ENCODE results near the gene CBX4. TPM values are rescaled to one million over a fixed set of nuclear protein-coding genes. Genes with fewer than 3 reads are reported as not detected.

CBX4 gene
- total RNA-seq, 1 donor from 2014 or later = 6.8 TPM

DNA sequence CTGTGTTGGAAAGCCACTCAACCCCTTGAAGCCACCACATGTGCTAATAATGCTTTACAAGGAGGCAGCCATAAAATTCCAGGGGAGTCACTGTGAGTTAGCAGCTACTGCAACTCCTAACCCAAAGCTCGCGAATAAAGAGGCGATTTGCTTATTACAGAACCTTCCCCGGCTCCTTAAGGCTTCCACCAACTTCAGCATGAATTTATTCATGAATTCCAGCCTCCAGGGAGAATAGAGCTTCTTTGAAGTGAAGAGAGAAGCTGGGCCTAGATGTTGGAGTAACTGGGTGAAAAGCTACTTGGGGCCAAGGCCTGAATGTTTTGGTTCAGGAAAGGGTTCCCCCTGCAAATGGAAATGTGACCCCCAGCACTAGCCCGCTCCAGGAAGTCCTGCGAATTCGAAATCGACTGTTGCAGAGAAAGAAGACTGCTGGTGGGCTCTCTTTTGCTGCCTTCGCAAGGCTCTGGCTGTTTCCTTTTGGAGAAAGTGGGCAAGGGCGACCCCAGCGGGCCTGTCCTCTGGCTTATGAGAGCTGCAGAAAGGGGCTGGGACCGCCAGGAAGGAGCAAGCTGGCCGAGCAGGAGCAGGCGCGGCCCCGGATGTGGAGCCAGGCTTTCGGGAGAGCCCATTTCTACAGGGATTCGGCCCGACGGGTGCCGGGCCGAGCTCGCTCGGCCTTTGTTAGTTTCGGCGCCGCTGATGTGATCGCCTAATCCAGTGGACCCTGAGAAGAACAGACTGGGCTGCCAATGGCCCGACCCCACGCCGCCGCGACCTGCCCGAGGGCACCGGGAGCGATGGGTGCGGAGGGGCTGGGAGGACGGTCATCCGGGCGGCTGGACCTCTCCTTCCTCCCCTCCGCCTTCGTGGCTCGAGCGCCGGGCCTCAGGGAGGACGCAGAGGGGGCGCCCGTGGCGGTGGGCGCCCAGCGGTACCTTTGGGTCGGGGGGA, 50.0 kb downstream of the CBX4 start:
- no peak overlapping the region for H3K27ac Mint-ChIP-seq (ENCODE audit: unreplicated experiment)
- DNase-seq (ENCODE audit: low spot score) = no peak
- peaks cover 8% of the 10 kb centered on the region for H3K4me1 Mint-ChIP-seq (ENCODE audit: unreplicated experiment)
- H3K36me3 Mint-ChIP-seq (ENCODE audit: low read depth, unreplicated experiment) = peaks cover 7% of the 10 kb centered on the region
- peaks cover 12% of the 10 kb centered on the region for H3K27me3 Mint-ChIP-seq (ENCODE audit: unreplicated experiment)
- TF ChIP-seq, protein P1, sequence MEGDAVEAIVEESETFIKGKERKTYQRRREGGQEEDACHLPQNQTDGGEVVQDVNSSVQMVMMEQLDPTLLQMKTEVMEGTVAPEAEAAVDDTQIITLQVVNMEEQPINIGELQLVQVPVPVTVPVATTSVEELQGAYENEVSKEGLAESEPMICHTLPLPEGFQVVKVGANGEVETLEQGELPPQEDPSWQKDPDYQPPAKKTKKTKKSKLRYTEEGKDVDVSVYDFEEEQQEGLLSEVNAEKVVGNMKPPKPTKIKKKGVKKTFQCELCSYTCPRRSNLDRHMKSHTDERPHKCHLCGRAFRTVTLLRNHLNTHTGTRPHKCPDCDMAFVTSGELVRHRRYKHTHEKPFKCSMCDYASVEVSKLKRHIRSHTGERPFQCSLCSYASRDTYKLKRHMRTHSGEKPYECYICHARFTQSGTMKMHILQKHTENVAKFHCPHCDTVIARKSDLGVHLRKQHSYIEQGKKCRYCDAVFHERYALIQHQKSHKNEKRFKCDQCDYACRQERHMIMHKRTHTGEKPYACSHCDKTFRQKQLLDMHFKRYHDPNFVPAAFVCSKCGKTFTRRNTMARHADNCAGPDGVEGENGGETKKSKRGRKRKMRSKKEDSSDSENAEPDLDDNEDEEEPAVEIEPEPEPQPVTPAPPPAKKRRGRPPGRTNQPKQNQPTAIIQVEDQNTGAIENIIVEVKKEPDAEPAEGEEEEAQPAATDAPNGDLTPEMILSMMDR (IDR thresholded peaks at IDR 0.05; ENCODE audit: unreplicated experiment) = no peak
- no peak overlapping the region for H3K4me3 Mint-ChIP-seq (ENCODE audit: unreplicated experiment)
- H3K9me3 Mint-ChIP-seq (ENCODE audit: unreplicated experiment) = no peaks in the 10 kb centered on the region

DNA sequence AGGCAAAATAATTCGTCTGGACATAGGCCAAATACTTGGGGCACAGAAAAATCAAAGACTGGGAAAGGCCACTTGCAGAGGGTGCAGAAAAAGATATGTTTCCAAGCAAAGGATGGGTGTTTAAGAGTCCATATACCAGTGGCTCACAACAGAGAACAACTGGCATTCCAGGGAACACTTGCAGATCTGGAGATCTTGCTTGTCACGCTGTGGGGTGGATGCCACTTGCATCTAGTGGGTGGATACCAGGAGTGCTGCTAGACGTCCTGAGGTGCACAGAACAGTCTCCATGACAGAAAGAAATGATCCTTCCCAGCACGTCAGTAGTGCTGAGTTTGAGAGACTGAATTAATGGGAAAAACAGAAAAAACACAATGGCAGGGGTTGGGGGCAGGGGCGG, 50.8 kb downstream of the CBX4 start:
- TF ChIP-seq, protein P1 (IDR thresholded peaks at IDR 0.05; ENCODE audit: unreplicated experiment) = no peak
- Mint-ChIP-seq H3K36me3 (ENCODE audit: low read depth, unreplicated experiment) (peaks cover 10% of the 10 kb centered on the region), H3K4me3 (ENCODE audit: unreplicated experiment) (no peak overlapping the region), H3K27ac (ENCODE audit: unreplicated experiment) (no peak overlapping the region), H3K9me3 (ENCODE audit: unreplicated experiment) (no peaks in the 10 kb centered on the region), H3K4me1 (ENCODE audit: unreplicated experiment) (peaks cover 4% of the 10 kb centered on the region), H3K27me3 (ENCODE audit: unreplicated experiment) (peaks cover 9% of the 10 kb centered on the region)
- no peak for DNase-seq (ENCODE audit: low spot score)

DNA sequence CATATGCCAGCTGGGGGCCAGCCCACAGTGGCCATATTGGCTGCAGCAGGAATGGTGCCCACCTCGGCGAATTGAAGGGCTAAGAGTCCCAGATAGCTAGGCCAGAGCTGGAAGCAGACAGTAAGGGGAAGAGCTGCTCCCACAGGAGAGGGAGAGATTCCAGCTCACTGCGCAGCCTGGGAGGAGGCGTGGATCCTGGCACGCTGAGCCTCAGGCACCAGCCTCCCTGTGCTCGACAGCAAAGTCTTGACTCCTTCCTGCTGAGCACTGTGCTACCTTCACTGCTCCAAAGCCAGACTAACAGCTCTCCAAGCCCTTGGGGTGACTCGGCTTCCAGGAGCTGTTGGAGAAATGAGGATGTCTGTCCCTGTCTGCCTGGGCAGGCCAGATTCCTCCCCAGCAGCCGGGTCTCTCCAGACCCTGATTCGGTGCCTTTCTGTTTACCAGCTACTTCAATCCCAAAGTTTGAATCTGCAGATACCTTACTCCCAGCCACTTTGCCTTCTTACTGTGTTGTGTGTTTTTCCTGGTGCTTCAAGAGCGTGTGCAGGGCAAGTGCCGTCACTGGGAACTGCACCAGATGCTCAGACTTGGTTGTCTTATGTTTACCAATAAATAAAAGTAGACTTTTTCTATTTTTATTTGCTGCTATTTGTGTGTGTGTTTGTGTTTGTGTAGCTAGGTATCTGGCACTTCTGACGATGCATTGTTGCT, 52.2 kb downstream of the CBX4 start:
- Mint-ChIP-seq H3K4me1 (ENCODE audit: unreplicated experiment) (peaks cover 9% of the 10 kb centered on the region), H3K36me3 (ENCODE audit: low read depth, unreplicated experiment) (peaks cover 20% of the 10 kb centered on the region), H3K27me3 (ENCODE audit: unreplicated experiment) (peaks cover 9% of the 10 kb centered on the region), H3K4me3 (ENCODE audit: unreplicated experiment) (peak overlapping the region; percentile 42), H3K9me3 (ENCODE audit: unreplicated experiment) (no peaks in the 10 kb centered on the region), H3K27ac (ENCODE audit: unreplicated experiment) (no peak overlapping the region)
- DNase-seq (ENCODE audit: low spot score) = no peak
- TF ChIP-seq, protein P1 (IDR thresholded peaks at IDR 0.05; ENCODE audit: unreplicated experiment) = no peak

DNA sequence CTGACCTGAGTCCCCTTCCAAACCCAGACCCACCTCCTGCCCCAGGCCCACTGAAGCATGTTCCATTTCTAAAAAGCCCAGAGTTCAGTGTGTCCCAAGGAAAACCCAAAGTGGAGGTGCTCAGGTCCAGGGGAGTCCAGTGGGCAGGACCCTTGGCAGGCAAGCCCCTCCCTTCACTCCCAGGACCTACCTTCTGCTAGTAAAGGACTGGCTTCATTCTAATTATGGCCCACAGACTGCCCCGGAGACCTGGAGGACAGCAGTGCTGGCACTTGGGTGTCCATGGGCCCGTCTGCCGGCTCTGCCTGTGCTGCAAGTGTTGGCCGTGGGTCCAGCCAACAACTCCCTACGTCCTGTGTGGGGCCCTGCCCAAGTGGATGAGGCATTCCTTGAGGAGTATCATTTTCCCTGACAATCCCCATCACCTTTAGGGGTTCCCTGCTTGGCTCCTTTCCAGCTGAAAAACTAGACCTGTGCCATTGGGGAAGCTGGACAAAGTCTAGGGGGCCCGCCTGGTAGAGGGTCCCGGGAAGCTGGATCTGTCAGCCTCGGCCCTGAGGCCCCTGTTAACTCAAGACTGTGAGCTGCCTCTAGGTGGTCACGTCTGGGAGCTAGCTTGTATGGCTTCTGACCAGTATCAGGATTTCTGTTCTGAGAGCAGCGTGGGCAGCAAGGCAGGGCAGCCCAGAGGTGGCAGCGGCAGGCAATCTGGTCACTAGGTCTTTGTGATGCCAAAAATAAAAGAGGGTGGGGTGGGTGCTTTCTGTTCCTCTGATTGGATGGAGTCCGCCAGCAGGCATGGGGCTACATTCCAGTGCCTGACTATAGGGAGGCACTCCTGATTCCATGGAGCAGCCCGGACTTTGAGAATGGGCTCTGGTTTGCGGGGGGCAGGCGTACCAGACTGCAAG, 53.1 kb downstream of the CBX4 start:
- DNase-seq (ENCODE audit: low spot score) = no peak
- no peak overlapping the region for H3K27ac Mint-ChIP-seq (ENCODE audit: unreplicated experiment)
- TF ChIP-seq, protein P1 (IDR thresholded peaks at IDR 0.05; ENCODE audit: unreplicated experiment) = no peak
- H3K36me3 Mint-ChIP-seq (ENCODE audit: low read depth, unreplicated experiment) = peaks cover 23% of the 10 kb centered on the region
- H3K27me3 Mint-ChIP-seq (ENCODE audit: unreplicated experiment) = peaks cover 9% of the 10 kb centered on the region
- H3K4me3 Mint-ChIP-seq (ENCODE audit: unreplicated experiment) = no peak overlapping the region
- no peaks in the 10 kb centered on the region for H3K9me3 Mint-ChIP-seq (ENCODE audit: unreplicated experiment)
- H3K4me1 Mint-ChIP-seq (ENCODE audit: unreplicated experiment) = peaks cover 16% of the 10 kb centered on the region

Measured in endothelial cell (in vitro differentiated cells).